UCSD-AML1 (cell line): ENCODE measurements around the gene KRT16.
"Not testable (repeated sequence)": the region's sequence is repeated elsewhere in the genome, so short reads cannot be mapped to it uniquely, and the experiment has no call there.

Experiments
- DNase-seq: peaks from one replicate; lab custom pipeline; 2025; ENCODE audit not compliant: unreplicated experiment; lab: John Stamatoyannopoulos, UW

KRT16 gene

GRCh38 chr17:41612376-41613160, at the start of gene KRT16:
TSS of gene KRT16 (minus strand) at chr17:41612767. CDS start at chr17:41612688, 79 bp downstream.
- not testable (repeated sequence) for DNase-seq

GRCh38 chr17:41660221-41660711, 47.7 kb upstream of the KRT16 start:
- no peak for DNase-seq

- DNase-seq = no peak
Measured at GRCh38 chr17:41659427-41660212, 47.1 kb upstream of the KRT16 start.

- no peak for DNase-seq
Measured at GRCh38 chr17:41658846-41659245, 46.3 kb upstream of the KRT16 start.

- DNase-seq = no peak
Measured at GRCh38 chr17:41657936-41658335, 45.4 kb upstream of the KRT16 start.

GRCh38 chr17:41657176-41657754, 44.7 kb upstream of the KRT16 start:
- DNase-seq = no peak

- no peak for DNase-seq
Measured at GRCh38 chr17:41656249-41657023, 43.9 kb upstream of the KRT16 start.

- DNase-seq = no peak
Measured at GRCh38 chr17:41655611-41656111, 43.1 kb upstream of the KRT16 start.

GRCh38 chr17:41654678-41655607, 42.4 kb upstream of the KRT16 start:
- DNase-seq = no peak

- no peak for DNase-seq
Measured at GRCh38 chr17:41653892-41654677, 41.5 kb upstream of the KRT16 start.

- no peak for DNase-seq
Measured at GRCh38 chr17:41653421-41653820, 40.9 kb upstream of the KRT16 start.

- DNase-seq = no peak
Measured at GRCh38 chr17:41652461-41652970, 39.9 kb upstream of the KRT16 start.

- DNase-seq = no peak
Measured at GRCh38 chr17:41651625-41652460, 39.3 kb upstream of the KRT16 start.

GRCh38 chr17:41650794-41651624, 38.4 kb upstream of the KRT16 start:
- no peak for DNase-seq

GRCh38 chr17:41649923-41650519, 37.5 kb upstream of the KRT16 start:
- DNase-seq = no peak

- DNase-seq = peak; percentile 83
Measured at GRCh38 chr17:41648411-41649195, 36.0 kb upstream of the KRT16 start.
